Central memory CD4-positive, alpha-beta T cell (primary cell): ENCODE results near the gene DNAJB11.
"Not testable (repeated sequence)": the region's sequence is repeated elsewhere in the genome, so short reads cannot be mapped to it uniquely, and the experiment has no call there.

Experiments used
- DNase-seq: peaks from one replicate; pipeline ENCODE4 v3.0.0; 2022

DNAJB11 gene

GRCh38 chr3:186620213-186621092 lies 49.9 kb downstream of the DNAJB11 start:
- no peak for DNase-seq

GRCh38 chr3:186621894-186622650 lies 51.6 kb downstream of the DNAJB11 start:
- DNase-seq = no peak

- DNase-seq = no peak
Measured at GRCh38 chr3:186622651-186623310, 52.3 kb downstream of the DNAJB11 start.

- no peak for DNase-seq
Measured at GRCh38 chr3:186624598-186624997, 54.1 kb downstream of the DNAJB11 start.

GRCh38 chr3:186625600-186626042 lies 55.1 kb downstream of the DNAJB11 start:
- no peak for DNase-seq

GRCh38 chr3:186626254-186626847 lies 55.8 kb downstream of the DNAJB11 start:
- DNase-seq = no peak

- DNase-seq = no peak
Measured at GRCh38 chr3:186627852-186628414, 57.4 kb downstream of the DNAJB11 start.

- no peak for DNase-seq
Measured at GRCh38 chr3:186628756-186629155, 58.2 kb downstream of the DNAJB11 start.

GRCh38 chr3:186630950-186631641 lies 60.6 kb downstream of the DNAJB11 start:
- DNase-seq = no peak

GRCh38 chr3:186633481-186633880 lies 63.0 kb downstream of the DNAJB11 start:
- DNase-seq = no peak

- not testable (repeated sequence) for DNase-seq
Measured at GRCh38 chr3:186634207-186634606, 63.7 kb downstream of the DNAJB11 start.
